C4-2B (cell line): Measurements from ENCODE around the gene CYSLTR1.

Source experiments
- CTCF ChIP-seq: fragments of 450-650 bp; conservative IDR thresholded peaks from 2 replicates; pipeline ENCODE4 v1.5.1; 2017; ENCODE audit warnings: mild to moderate bottlenecking
- ZFX ChIP-seq: fragments of 450-650 bp; IDR thresholded peaks from 2 replicates; pipeline ENCODE4 v1.6.1; 2017

- TF ChIP-seq CTCF (no peak), ZFX (no peak)
Observed at GRCh38 chrX:78313526-78313925, 13.9 kb downstream of the CYSLTR1 start.
